Large intestine (tissue), 3 donors: Measurements from ENCODE around the gene DHRS12. TPM values are rescaled to one million over a fixed set of nuclear protein-coding genes. Genes with fewer than 3 reads are reported as not detected.

Source experiments
- DNase-seq, 2 donors: peaks; one replicate each; pipeline versions ENCODE4 v3.0.0 to v3.0.0-alpha.2; 2013
- H3K27ac ChIP-seq: one replicate; pipeline ENCODE4 v1.5.1; 2013; ENCODE audit warnings: low read length
- H3K27me3 ChIP-seq: 2 replicates; pipeline ENCODE4 v1.6.1; 2013; ENCODE audit warnings: low read length; ENCODE audit not compliant: control insufficient read depth, insufficient read depth
- H3K36me3 ChIP-seq: 2 replicates; pipeline ENCODE4 v1.6.1; 2013; ENCODE audit warnings: low read length; ENCODE audit not compliant: control insufficient read depth, insufficient read depth
- H3K4me1 ChIP-seq: one replicate; pipeline ENCODE4 v1.6.1; 2013; ENCODE audit warnings: low read length; ENCODE audit not compliant: control insufficient read depth, insufficient read depth
- H3K4me3 ChIP-seq: one replicate; pipeline ENCODE4 v1.5.1; 2013; ENCODE audit warnings: low read length
- H3K9me3 ChIP-seq: one replicate; pipeline ENCODE4 v1.6.1; 2013; ENCODE audit warnings: mild to moderate bottlenecking, low read depth, low read length, moderate library complexity; ENCODE audit not compliant: control insufficient read depth
- WGBS: methylation state at CpG from one replicate; pipeline ENCODE4 v1.1.5; 2013; ENCODE audit warnings: low lambda C conversion rate; ENCODE audit not compliant: insufficient coverage; 5-methylcytosine and 5-hydroxymethylcytosine counted together
- polyA plus RNA-seq: library from polyadenylated mRNA; unstranded; fragments of 120-200 nt; gene quantifications from one replicate; pipeline ENCODE4 v1.2.1, GENCODE V29; 2013

The DHRS12 gene
- polyA plus RNA-seq, 1 donor = 19.3 TPM

- WGBS = no CpG with 5 or more reads among the region's 12 CpGs
- Histone ChIP-seq H3K36me3 (peaks cover 4% of the 10 kb centered on the region), H3K27me3 (no peaks in the 10 kb centered on the region), H3K4me3 (no peak overlapping the region), H3K9me3 (no peaks in the 10 kb centered on the region), H3K27ac (no peak overlapping the region), H3K4me1 (peaks cover 17% of the 10 kb centered on the region)
- no peak for DNase-seq
These were observed 4.7 kb downstream of the DHRS12 start for GRCh38 chr13:51799261-51799660.

GRCh38 chr13:51797664-51798488, 6.1 kb downstream of the DHRS12 start:
- peak; percentile 61 to 66 for DNase-seq
- peaks cover 4% of the 10 kb centered on the region for H3K36me3 ChIP-seq
- H3K27ac ChIP-seq = no peak overlapping the region
- H3K9me3 ChIP-seq = no peaks in the 10 kb centered on the region
- 100% methylated on average over 1 of the region's 12 CpGs for WGBS
- peaks cover 13% of the 10 kb centered on the region for H3K4me1 ChIP-seq
- no peaks in the 10 kb centered on the region for H3K27me3 ChIP-seq
- H3K4me3 ChIP-seq = no peak overlapping the region

GRCh38 chr13:51796546-51796945, 7.4 kb downstream of the DHRS12 start:
- Histone ChIP-seq H3K9me3 (no peaks in the 10 kb centered on the region), H3K27me3 (no peaks in the 10 kb centered on the region), H3K36me3 (peaks cover 4% of the 10 kb centered on the region), H3K27ac (no peak overlapping the region), H3K4me1 (peaks cover 2% of the 10 kb centered on the region), H3K4me3 (no peak overlapping the region)
- no CpG with 5 or more reads among the region's 7 CpGs for WGBS
- DNase-seq = no peak

- H3K27me3 ChIP-seq = no peaks in the 10 kb centered on the region
- H3K9me3 ChIP-seq = no peaks in the 10 kb centered on the region
- no peak overlapping the region for H3K4me3 ChIP-seq
- no peak for DNase-seq
- H3K27ac ChIP-seq = no peak overlapping the region
- peaks cover 4% of the 10 kb centered on the region for H3K36me3 ChIP-seq
- H3K4me1 ChIP-seq = no peaks in the 10 kb centered on the region
- no CpG with 5 or more reads among the region's 2 CpGs for WGBS
These were observed 8.5 kb downstream of the DHRS12 start for GRCh38 chr13:51795419-51795818.

- Histone ChIP-seq H3K36me3 (peaks cover 4% of the 10 kb centered on the region), H3K27ac (no peak overlapping the region), H3K9me3 (no peaks in the 10 kb centered on the region), H3K27me3 (no peaks in the 10 kb centered on the region), H3K4me3 (no peak overlapping the region), H3K4me1 (no peaks in the 10 kb centered on the region)
- no CpG with 5 or more reads among the region's 4 CpGs for WGBS
- DNase-seq = no peak
These were observed 9.0 kb downstream of the DHRS12 start for GRCh38 chr13:51794964-51795363.

- DNase-seq = no peak
- no peak overlapping the region for H3K4me3 ChIP-seq
- H3K36me3 ChIP-seq = peaks cover under 1% of the 10 kb centered on the region
- WGBS = 83% methylated on average over 1 of the region's 6 CpGs
- no peak overlapping the region for H3K27ac ChIP-seq
- H3K9me3 ChIP-seq = no peaks in the 10 kb centered on the region
- H3K4me1 ChIP-seq = no peaks in the 10 kb centered on the region
- H3K27me3 ChIP-seq = no peaks in the 10 kb centered on the region
These were observed 10.2 kb downstream of the DHRS12 start for GRCh38 chr13:51793570-51794271.

GRCh38 chr13:51786425-51787265, 17.3 kb downstream of the DHRS12 start:
- Histone ChIP-seq H3K27ac (no peak overlapping the region), H3K36me3 (no peaks in the 10 kb centered on the region), H3K4me3 (no peak overlapping the region), H3K4me1 (no peaks in the 10 kb centered on the region), H3K9me3 (no peaks in the 10 kb centered on the region), H3K27me3 (no peaks in the 10 kb centered on the region)
- DNase-seq = no peak
- WGBS = 89% methylated on average over 5 of the region's 10 CpGs

- Histone ChIP-seq H3K27ac (no peak overlapping the region), H3K27me3 (no peaks in the 10 kb centered on the region), H3K4me3 (no peak overlapping the region), H3K36me3 (no peaks in the 10 kb centered on the region), H3K4me1 (no peaks in the 10 kb centered on the region), H3K9me3 (no peaks in the 10 kb centered on the region)
- WGBS = no CpG with 5 or more reads among the region's 12 CpGs
- DNase-seq = peak in 1 of 2 donors; percentile 38
These were observed 18.1 kb downstream of the DHRS12 start for GRCh38 chr13:51785712-51786424.

- no peak overlapping the region for H3K4me3 ChIP-seq
- DNase-seq = no peak
- no peak overlapping the region for H3K27ac ChIP-seq
- no peaks in the 10 kb centered on the region for H3K27me3 ChIP-seq
- no peaks in the 10 kb centered on the region for H3K9me3 ChIP-seq
- no peaks in the 10 kb centered on the region for H3K36me3 ChIP-seq
- H3K4me1 ChIP-seq = no peaks in the 10 kb centered on the region
- no CpG with 5 or more reads among the region's 1 CpG for WGBS
These were observed 19.9 kb downstream of the DHRS12 start for GRCh38 chr13:51784097-51784496.
